Astrocyte of the cerebellum (primary cell): ENCODE results near the gene ZMYND8.

ENCODE experiments used
- DNase-seq: peaks from one replicate; pipeline ENCODE4 v3.0.0-alpha.2; 2011; ENCODE audit warnings: low read depth
- H3K4me3 ChIP-seq: 2 replicates; pipeline ENCODE4 v1.5.1; 2011; ENCODE audit warnings: mild to moderate bottlenecking, low read depth, low read length, moderate library complexity
- CTCF ChIP-seq: IDR thresholded peaks from 2 replicates; pipeline ENCODE4 v1.5.1; 2012; ENCODE audit warnings: low read length, low read depth, moderate library complexity, mild to moderate bottlenecking; ENCODE audit errors: missing control alignments
- in situ Hi-C: cut with HindIII; loops from 2 replicates; pipeline ENCODE4 v1.10.0; 2017; ENCODE audit warnings: low sequenced_read_pairs

The ZMYND8 gene

GRCh38 chr20:47286681-47287080 is 69.8 kb downstream of the ZMYND8 start:
- TF ChIP-seq CTCF = no peak
- no peak for DNase-seq
- no peak overlapping the region for H3K4me3 ChIP-seq
- in situ Hi-C loops = no loop called here

- DNase-seq = no peak
- in situ Hi-C loops = no loop called here
- H3K4me3 ChIP-seq = no peak overlapping the region
- no peak for TF ChIP-seq CTCF
These were observed 71.3 kb downstream of the ZMYND8 start for GRCh38 chr20:47285189-47285588.

GRCh38 chr20:47284373-47284772 is 72.1 kb downstream of the ZMYND8 start:
- no peak for TF ChIP-seq CTCF
- no peak for DNase-seq
- no peak overlapping the region for H3K4me3 ChIP-seq
- in situ Hi-C loops = no loop called here

GRCh38 chr20:47283411-47283810 is 73.1 kb downstream of the ZMYND8 start:
- TF ChIP-seq CTCF = no peak
- no peak overlapping the region for H3K4me3 ChIP-seq
- in situ Hi-C loops = no loop called here
- DNase-seq = peak; percentile 35

GRCh38 chr20:47282864-47283263 is 73.6 kb downstream of the ZMYND8 start:
- H3K4me3 ChIP-seq = no peak overlapping the region
- in situ Hi-C loops = no loop called here
- DNase-seq = no peak
- TF ChIP-seq CTCF = no peak

- no peak for DNase-seq
- no peak overlapping the region for H3K4me3 ChIP-seq
- in situ Hi-C loops = no loop called here
- no peak for TF ChIP-seq CTCF
These were observed 75.1 kb downstream of the ZMYND8 start for GRCh38 chr20:47281376-47281775.

- TF ChIP-seq CTCF = no peak
These were observed 75.8 kb downstream of the ZMYND8 start for GRCh38 chr20:47280668-47281067.

More at GRCh38 chr20:47280668-47281067, 75.8 kb downstream of the ZMYND8 start:
- no peak for DNase-seq
- no peak overlapping the region for H3K4me3 ChIP-seq
- in situ Hi-C loops = no loop called here
